Epithelial cell of proximal tubule (primary cell): ENCODE results near the gene LPCAT2. TPM values are rescaled to one million over a fixed set of nuclear protein-coding genes. Genes with fewer than 3 reads are reported as not detected.

ENCODE experiments used
- DNase-seq: peaks from one replicate; pipeline ENCODE4 v3.0.0-alpha.2; 2011; ENCODE audit warnings: low read depth
- H3K4me3 ChIP-seq: 2 replicates; pipeline ENCODE4 v1.5.1; 2011; ENCODE audit warnings: low read depth, mild to moderate bottlenecking, low read length
- total RNA-seq: library from RNA; depleted of rRNA; stranded (reverse); fragments of >200 nt; gene quantifications from 2 replicates; pipeline ENCODE4 v1.2.3, GENCODE V29; 2015
- TF ChIP-seq, protein P1 (sequence below): conservative IDR thresholded peaks from 2 replicates; pipeline ENCODE4 v1.5.1; 2012; ENCODE audit warnings: low read depth, mild to moderate bottlenecking, low read length

The LPCAT2 gene
- total RNA-seq, 1 donor from 2014 or later, result 3.7 TPM

DNA sequence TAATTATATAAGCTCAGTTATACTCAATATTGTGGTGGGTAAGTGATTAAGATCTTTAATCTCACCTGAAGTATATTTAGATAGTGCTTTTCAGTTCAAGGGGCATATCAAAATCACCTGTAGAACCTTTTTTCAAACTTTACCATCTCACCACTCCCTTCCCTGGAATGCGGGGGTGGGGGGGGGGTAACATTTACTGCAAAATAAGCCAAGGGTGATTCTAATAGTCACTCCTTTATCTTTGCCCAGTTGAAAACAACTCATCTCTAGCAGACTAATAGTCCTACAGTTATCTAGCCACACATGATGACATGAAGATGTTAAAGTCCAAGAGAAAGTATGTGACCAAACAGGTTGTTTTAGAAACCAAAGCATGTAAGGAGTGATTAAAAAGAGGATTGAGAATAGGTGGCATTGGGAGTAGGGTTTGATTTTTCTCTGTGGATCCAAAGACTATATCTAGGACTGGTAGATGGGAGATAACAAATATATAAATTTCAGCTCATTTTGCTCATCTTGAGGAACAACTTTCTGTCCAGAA, 21.5 kb downstream of the LPCAT2 start:
- no peak overlapping the region for H3K4me3 ChIP-seq
- DNase-seq, result no peak
- TF ChIP-seq, protein P1, sequence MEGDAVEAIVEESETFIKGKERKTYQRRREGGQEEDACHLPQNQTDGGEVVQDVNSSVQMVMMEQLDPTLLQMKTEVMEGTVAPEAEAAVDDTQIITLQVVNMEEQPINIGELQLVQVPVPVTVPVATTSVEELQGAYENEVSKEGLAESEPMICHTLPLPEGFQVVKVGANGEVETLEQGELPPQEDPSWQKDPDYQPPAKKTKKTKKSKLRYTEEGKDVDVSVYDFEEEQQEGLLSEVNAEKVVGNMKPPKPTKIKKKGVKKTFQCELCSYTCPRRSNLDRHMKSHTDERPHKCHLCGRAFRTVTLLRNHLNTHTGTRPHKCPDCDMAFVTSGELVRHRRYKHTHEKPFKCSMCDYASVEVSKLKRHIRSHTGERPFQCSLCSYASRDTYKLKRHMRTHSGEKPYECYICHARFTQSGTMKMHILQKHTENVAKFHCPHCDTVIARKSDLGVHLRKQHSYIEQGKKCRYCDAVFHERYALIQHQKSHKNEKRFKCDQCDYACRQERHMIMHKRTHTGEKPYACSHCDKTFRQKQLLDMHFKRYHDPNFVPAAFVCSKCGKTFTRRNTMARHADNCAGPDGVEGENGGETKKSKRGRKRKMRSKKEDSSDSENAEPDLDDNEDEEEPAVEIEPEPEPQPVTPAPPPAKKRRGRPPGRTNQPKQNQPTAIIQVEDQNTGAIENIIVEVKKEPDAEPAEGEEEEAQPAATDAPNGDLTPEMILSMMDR, result no peak

DNA sequence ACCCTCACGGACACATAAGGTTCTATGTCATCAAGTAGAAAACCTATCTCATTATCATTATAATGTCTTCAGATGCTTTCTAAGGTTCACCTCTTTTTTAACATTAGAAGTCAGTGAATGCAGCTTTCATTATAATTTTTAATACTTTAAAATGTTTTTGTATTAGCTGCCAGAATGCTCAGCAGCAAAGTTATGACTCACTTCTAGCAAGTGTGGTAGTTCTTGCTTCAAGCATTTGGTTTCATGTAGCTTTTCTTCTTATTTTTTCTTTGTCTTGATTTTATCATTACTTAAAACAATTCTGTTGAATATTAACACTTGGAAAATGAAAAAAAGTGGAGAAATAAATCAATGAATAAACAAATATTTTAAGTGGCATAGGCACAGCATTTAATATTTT, 23.4 kb downstream of the LPCAT2 start:
- DNase-seq, result no peak
- TF ChIP-seq, protein P1, result no peak
- no peak overlapping the region for H3K4me3 ChIP-seq

DNA sequence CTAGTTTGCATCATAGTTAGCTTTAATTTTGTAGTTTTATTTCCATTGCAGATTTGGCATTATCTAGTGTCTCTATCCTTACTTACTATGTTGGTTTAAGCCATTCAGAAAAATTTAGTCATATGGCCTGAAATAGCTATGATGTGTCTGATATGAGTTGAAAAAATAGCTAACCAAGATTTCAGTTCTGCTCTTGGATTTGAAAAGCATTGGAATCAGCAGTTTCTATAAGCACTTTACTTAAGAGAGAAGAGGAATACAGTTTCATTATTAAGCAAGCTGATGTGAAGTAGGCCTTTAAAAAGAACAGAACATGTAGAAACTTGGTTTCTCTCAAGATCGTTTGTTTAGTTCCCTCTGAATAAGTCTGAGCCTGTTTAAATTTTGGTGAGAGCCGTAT, 25.9 kb downstream of the LPCAT2 start:
- TF ChIP-seq, protein P1, result no peak
- no peak for DNase-seq
- no peak overlapping the region for H3K4me3 ChIP-seq

DNA sequence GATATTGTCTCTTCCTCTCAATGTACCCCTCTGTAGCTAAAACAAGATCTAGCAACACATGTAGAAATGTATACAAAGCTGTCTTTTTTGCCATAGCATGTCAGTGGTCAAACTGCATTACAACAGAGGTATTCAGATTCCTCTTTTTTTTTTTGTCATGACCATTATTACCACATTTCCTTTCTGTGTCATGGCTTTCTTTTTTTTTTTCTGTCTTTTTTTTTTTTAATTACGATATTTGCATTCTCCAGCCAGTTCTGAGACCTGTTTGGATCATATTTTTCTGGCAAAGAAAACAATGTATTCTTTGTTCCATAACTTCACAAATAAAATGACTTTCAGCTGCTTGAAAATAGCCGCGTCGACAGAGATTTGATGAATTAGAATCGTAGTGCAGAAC, 30.2 kb downstream of the LPCAT2 start:
- DNase-seq, result no peak
- TF ChIP-seq, protein P1, result no peak
- no peak overlapping the region for H3K4me3 ChIP-seq

DNA sequence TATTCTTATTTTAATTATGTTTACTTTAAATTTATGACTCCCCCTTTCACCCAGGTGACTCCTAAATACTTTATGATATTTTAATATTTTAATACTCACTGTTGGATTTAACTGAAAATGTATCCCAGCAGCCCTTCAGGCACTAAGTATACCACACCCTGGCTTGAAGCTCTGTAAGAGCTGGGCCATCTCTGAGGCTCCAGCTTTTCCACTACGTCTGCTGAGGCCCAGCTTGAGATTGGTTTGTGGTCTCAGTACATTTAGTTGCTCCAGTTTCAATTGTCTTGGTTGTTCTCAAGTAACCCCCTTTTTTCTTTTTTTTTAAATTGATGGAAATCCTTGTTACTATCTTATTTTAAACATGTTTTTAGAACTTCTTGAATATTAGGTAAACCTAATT, 30.6 kb downstream of the LPCAT2 start:
- TF ChIP-seq, protein P1, result no peak
- H3K4me3 ChIP-seq, result no peak overlapping the region
- no peak for DNase-seq

DNA sequence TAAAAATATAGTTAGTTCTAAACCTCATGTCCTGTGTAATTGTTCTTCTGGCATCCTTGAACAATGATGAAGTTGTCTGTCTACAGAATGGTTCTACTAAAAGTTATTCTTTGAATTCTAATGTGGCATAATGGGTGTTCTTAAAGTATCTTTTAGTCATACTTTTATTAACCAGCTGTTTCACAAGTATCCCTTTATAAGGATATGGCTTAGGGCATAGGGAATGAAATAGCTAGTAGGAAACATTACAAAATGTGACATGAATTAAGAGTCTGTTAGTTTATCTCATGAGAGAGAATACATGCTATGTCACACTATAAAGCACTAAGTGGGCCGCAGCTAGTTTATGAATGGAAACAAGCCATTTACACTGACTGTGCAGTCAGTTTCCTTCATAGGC, 31.3 kb downstream of the LPCAT2 start:
- TF ChIP-seq, protein P1, result no peak
- H3K4me3 ChIP-seq, result no peak overlapping the region
- no peak for DNase-seq

DNA sequence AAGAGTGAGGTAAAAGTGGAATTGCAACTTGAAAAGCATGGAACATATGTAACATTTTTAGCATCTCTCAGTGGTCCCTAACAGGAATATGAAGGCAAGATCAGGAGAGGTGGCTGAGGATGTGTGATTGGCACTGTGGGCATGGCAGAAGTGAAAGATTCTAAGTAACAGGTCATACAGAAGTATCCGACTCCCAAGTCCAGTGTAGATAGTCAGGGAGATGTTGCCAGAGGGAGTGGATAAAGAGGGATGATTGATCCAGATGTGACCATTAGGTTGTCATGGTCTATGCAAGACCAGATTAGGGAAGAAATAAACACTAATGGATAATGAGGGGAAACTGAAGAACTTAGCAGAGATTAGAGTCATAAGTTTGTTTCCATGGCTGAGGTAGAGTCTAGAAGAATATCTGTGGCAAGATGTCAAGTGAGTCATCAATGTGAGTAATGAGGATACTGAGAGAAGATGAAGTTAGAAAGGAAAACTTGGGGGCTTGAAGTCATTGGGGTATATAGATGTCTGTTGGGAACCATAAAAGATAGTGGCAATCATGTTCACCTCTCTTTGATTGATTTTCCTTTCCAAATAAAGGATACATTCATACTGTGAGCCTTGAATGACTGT, 33.7 kb downstream of the LPCAT2 start:
- DNase-seq, result no peak
- TF ChIP-seq, protein P1, result no peak

More for the DNA sequence above, 33.7 kb downstream of the LPCAT2 start:
- no peak overlapping the region for H3K4me3 ChIP-seq
